ENCODE data around the gene LRIG3. TPM values are rescaled to one million over a fixed set of nuclear protein-coding genes. Genes with fewer than 3 reads are reported as not detected.
"Not testable (repeated sequence)": the region's sequence is repeated elsewhere in the genome, so short reads cannot be mapped to it uniquely, and the experiment has no call there.

LRIG3 gene
- total and polyA plus RNA-seq, 2 of the 4 experiments (the other 2 are of a cell fraction): 26.4 to 71.2 TPM

GRCh38 chr12:58949954-58950738 lies 29.8 kb upstream of the LRIG3 start:
- dilution Hi-C loops (cut with HindIII; ENCODE audit: low sequenced_read_pairs, unreplicated experiment); H3K79me1 ChIP-seq (ENCODE audit: low read depth in 1 of 2, low read length in 2 of 2); CTCF ChIA-PET; H2AK5ac ChIP-seq (ENCODE audit: low read depth, low read length); H2AFZ ChIP-seq (replicated peaks; ENCODE audit: low read length, poor library complexity); H4K8ac ChIP-seq (ENCODE audit: low read depth in 2 of 2, low read length in 2 of 2); H3K4me1 ChIP-seq (ENCODE audit: control insufficient read depth, insufficient read depth, low read length); DNase-seq; H3K4me2 ChIP-seq (ENCODE audit: low read depth, low read length); H4K20me1 ChIP-seq (ENCODE audit: insufficient read depth, low read length); H2BK120ac ChIP-seq (ENCODE audit: low read depth, low read length); H3K56ac ChIP-seq (ENCODE audit: extremely low read depth, insufficient read depth, low read length); H4K91ac ChIP-seq (ENCODE audit: insufficient read depth, low read depth, low read length); H2BK5ac ChIP-seq (ENCODE audit: low read depth, low read length, poor library complexity, severe bottlenecking); H3K18ac ChIP-seq (ENCODE audit: low read depth, low read length); H3K27ac ChIP-seq (ENCODE audit: insufficient read depth, low read length); POLR2A ChIA-PET (ENCODE audit: unreplicated experiment); H3K14ac ChIP-seq (replicated peaks; ENCODE audit: low read depth, low read length); H3K4ac ChIP-seq (ENCODE audit: low read depth, low read length); H3K27me3 ChIP-seq (ENCODE audit: control insufficient read depth, insufficient read depth, low read length); BruUV-seq (replicated peaks); H2AK9ac ChIP-seq (replicated peaks; ENCODE audit: low read depth, low read length, poor library complexity); H3K9ac ChIP-seq (ENCODE audit: low read depth, low read length); H3K36me3 ChIP-seq (ENCODE audit: control insufficient read depth, insufficient read depth, low read length); H4K5ac ChIP-seq (ENCODE audit: low read depth, low read length); H2BK20ac ChIP-seq (ENCODE audit: low read depth, low read length); ATAC-seq (ENCODE audit: low read depth); H2BK15ac ChIP-seq (ENCODE audit: low read depth, low read length); H3K23ac ChIP-seq (ENCODE audit: low read depth, low read length); in situ Hi-C loops (cut with MboI; ENCODE audit: low sequenced_read_pairs); H3K4me3 ChIP-seq (ENCODE audit: insufficient read depth, low read depth, low read length); H3K9me1 ChIP-seq (ENCODE audit: insufficient read depth, low read length); intact Hi-C loops (cut with micrococcal nuclease); H3K9me3 ChIP-seq (ENCODE audit: control insufficient read depth, insufficient read depth, low read length): not testable (repeated sequence)
- 84% methylated on average over 6 of the region's 11 CpGs; no CpG with 5 or more reads in 1 of the 2 experiments for WGBS, 2 experiments (ENCODE audit: extremely low coverage in 2 of 2, insufficient read length in 1 of 2)
